Stimulated activated CD8-positive, alpha-beta memory T cell treated with anti-CD3 and anti-CD28 coated beads, Interleukin-15, amount 100 ng/mL, for 4 hours (primary cell): ENCODE results near the gene MAPKAP1.

Experiments used
- DNase-seq, 2 donors: peaks; one replicate each; pipeline ENCODE4 v3.0.0-alpha.2; 2020; ENCODE audit warnings: low read depth in 2 of 2

MAPKAP1 gene

DNA sequence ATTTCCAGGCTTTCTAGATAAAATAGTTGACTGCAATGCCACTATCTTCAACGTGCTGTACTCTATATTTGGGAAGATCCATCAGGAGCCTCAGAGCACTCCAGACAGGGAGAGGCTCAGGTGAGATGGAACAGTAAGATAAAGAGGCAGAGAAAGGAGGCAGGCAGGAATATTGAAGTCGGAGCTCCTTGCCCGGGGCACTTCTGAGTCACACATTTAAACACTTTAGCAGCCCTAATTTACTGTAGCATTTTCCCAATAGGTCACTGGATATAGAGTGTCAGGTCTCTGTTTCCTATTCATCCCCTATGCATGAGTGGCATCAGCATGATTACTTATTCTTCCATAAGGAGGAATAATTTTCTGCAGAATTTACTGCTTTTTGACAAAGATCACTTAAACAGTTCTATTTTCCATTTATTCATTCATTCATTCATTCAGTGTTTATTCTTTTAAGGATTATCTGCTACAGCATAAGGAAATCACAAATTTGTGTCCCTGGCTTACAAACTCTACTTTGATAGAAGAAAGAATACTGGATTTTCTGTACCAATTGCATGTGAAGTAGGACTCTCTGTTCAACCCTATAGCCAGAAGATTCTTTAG lies 170.7 kb downstream of the MAPKAP1 start:
- DNase-seq, result no peak

DNA sequence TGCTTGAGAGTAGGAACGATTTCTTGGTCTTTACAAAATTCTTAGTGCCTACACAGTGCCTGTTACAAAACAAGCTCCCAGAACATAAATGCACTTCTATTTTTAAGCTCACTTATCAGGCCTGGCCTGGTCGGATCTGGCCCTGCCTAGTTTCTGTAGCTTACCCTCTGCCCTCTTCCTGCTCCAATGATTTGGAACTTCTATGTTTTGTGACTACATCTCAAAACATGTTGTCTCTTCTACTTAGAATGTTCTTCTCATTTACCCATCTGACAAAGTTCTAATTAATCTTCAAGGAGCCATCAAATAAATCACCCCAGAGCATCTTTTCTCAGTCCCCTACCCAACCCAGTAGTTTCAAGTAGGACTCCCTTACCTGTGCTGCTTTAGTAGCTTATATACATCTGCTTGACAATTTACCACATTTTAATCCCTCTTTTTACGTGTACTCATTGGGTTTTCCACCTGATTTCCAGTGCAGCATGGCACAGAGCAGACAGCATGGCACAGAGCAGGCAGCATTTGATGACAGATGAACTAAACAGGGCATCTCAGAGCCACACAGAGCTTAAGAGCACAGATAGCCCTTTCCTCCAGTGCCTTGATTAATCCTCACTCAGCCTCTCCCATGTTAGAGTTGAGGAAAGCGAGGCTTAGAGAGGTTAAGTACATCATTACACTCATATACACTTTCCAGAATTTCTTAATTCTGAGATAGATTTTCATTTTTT lies 171.9 kb downstream of the MAPKAP1 start:
- no peak for DNase-seq

DNA sequence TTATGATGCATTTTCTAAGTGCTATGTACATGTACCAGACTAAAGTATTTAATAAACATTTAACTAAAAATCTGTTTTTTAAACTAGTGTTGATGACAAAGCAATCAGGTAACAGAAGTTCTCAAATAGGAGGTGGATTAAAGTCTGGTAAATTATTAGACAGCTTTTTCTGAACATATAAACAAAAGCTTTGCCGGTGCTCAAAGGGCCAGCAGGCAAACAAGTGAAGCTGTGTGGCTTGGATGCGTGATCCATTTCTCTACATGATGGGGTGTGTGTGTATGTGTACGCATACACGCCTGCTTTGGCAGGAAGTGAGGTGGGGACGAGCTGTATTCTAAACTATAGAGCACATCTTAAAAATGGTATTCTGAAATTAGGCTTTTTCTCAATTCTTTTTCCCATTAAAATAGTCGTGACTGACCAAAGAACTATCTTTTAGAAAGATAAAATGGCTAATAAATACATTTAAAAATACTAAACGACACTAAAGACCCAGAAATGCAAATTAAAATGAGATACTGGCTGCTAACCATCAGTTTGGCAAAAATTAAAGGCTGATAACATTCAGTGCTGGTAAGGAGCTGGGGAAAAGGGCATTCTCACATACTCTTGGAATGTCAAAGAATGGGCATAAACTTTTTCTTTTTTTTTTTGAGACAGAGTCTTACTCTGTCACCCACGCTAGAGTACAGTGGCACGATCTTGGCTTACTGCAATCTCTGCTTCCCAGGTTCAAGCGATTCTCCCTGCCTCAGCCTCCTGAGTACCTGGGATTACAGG lies 174.0 kb downstream of the MAPKAP1 start:
- no peak for DNase-seq

DNA sequence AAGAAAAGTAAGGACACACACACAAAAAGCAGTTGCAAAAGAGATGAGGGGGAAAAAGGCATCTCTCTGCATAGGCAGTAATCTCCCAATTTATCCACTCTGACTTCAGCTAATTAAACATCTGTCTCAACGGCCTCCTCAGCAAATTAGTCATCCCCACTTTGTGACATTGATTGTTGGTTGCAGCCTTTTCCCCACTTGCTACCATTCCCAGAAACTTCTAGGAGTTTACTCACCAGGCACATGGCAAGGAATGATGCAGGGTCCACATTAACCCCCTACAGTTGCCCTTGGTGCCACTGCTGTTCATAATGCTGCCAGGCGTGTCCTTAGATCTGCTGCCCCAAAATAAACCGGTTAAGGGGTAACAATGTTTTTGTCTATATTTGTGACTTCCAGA lies 174.6 kb downstream of the MAPKAP1 start:
- no peak for DNase-seq

DNA sequence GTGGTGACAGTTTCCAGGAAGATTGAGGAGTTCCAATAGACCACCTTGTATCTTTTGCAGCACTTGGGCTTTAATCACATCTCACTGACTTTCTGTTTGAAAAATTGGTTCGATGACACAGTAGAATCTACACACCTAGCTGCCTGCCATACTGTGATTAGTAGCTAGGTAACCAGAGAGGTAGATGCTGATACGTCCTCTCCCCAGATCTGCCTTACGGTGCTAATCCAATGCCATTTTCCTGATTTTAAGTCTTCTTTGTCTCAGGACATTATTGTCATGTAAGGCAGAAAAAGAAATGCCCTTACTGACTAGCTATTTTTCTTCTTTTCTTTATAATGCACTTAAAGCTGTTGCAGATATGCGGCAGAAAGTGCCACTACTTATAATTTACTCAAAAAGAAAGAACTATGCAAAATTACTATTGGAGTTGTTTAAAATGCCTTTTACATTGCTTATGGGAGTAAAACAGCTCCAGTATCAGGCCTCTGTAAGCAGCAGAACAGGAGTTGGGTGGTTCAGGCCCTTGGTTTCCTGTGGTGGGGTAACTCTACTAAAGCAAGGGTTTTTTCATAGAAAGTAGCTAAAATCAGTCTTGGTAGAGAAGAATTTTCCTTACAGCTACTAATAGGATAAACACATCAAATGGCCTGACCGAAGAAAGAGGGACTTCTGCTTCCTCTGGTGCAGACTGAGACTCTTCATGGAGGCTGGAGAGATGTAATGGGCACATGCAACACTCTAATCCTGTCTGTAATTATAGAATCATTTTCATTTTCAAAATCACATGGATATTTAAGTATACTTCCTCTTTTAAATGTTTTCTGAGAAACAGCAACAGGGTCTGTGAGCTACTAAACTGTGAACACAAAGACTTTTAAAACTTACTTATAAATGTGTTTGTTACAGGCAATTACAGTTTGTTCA lies 177.2 kb downstream of the MAPKAP1 start:
- no peak for DNase-seq

DNA sequence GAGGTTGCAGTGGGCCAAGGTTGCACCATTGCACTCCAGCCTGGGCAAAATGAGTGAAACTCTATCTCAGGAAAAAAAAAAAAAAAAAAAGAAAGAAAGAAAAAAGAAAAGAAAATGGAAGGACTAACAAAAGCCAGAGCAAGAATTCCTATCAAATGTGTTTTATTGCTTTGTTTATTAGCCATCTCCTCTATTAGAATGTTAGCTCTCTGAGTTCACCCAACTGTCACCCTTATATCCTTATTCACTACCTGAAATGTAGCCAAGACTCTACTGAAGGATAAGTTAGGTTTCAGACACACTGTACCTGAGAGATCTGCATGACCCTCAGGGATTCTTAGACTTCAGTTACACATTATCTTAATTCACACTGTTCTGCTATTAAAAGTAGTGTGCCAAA lies 177.9 kb downstream of the MAPKAP1 start:
- no peak for DNase-seq

DNA sequence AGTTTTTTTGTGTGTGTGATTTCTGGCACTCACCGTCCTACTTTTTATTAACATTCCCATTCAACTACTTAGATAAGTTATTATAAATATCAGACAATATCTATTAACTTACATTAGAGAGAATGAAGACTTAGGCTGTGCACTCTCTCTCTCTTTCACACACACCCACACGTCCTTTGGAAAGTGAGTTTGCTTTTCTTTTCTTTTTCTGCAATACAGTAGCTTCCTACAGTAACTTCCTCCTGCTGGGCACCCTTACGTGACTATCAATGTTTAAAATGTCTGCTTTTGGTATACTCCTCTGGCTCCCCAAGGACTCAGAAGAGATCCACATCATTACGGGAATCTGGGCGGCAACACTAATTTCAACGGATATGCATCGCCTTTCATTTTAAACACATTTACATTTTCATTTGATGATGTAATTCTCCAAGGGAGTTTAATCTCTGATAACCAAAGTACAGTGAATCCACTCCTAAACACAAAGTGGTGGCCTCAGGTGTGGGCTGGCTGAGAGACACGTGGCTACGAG lies 179.5 kb downstream of the MAPKAP1 start:
- no peak for DNase-seq

DNA sequence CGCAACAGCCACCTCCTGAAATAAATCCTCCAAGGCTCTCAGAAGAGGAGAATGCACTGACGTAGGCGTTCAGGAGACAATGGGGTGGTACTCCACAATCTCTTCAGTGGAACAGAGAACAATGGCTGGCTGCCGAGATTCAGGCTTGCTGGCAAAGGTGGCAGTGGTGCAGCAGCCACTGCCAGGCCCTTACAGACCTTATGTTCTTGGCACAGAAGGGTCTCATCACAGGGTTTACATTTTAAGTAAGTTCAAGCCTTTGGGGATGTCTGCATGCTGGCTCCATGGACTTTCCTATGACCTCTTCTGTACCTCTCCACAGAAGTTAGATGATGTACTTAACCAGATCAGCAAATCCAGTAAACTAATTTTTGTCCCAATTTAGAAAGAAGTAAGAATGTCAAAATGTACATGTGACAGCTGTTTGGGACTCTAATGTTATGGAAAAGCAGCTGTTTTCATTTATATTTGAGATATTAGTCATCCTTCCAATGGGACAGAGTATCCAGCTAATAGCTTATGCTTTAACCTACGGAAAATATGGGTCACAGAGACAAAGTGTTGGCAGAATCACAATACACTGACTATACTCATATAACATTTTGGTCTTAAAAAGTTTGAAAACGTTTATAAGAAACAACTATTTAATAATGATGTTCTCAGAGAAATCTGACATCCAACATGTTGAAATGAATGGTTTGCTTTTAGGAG lies 180.9 kb downstream of the MAPKAP1 start:
- no peak for DNase-seq

DNA sequence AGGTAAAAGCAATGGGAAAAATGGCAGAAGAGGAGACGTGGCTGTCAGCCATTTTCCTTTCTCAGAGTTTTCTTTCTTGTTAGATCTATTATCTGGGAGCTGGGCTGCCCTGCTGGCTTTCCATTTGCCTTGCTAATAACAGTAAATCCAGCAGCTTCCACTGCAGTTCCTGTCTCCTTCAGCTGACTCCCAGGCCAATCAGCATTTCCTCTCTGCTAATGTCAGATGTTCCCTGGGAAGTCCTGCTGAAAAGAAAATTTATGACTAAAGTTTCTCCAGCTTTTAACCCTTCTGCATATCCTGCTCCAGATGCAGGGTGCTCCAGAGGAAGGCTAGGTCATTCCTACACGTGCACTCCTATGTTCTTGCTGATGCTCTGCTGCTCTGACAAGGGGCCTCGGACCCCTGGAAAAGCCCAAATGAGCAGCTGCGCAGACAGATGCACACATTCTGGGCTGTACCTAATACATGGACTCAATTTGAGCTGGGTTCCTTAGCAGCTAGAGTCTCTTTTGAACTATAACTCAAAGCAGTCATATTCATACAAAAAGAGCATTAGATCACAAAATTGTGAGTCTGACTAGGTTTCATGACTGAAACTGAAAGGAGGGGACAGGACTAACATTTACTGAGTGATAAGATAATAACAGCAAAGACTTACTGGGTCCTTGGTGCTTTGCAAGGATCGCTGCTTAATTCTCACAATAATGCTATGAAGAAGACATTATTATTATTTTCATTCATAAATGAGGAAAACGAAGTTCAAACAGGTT lies 182.2 kb downstream of the MAPKAP1 start:
- DNase-seq, result no peak

DNA sequence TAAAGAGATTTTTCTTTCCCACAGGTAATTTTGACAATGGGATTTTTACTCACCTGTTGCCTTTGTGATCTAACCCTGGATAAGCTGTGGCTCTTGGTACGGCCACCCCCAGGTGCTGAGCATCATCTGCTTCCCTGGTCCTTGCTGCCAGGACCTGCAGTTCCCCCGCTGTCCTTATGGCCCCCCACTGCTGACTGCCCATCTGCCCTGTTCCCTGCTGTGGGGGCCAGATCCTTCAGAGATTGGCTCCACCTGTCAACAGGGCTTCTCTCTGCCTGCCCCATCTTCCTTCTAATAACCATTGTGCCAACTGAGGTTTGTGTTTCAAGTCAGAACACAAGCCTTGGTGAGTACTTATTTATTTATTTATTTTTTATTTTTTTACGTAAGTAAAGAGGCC lies 183.3 kb downstream of the MAPKAP1 start:
- no peak for DNase-seq

DNA sequence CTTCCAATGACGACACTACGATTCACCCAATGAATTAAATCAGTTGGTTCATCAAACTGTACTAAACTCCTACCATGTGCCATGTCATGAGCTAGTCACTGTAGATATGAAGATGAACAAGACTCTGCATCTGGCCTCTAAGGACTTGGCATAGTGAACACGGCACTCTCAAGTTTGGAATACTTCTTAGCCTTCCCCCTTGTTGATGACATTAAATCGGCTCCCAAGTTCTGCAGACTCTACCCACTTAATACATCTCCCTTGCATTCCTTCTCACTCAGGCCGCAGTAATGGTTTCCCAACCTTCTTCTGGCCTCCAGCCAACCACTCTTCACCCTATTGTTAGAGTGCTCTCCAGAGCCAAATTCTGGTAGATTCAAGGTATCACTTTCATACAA lies 184.7 kb downstream of the MAPKAP1 start:
- DNase-seq, result no peak

DNA sequence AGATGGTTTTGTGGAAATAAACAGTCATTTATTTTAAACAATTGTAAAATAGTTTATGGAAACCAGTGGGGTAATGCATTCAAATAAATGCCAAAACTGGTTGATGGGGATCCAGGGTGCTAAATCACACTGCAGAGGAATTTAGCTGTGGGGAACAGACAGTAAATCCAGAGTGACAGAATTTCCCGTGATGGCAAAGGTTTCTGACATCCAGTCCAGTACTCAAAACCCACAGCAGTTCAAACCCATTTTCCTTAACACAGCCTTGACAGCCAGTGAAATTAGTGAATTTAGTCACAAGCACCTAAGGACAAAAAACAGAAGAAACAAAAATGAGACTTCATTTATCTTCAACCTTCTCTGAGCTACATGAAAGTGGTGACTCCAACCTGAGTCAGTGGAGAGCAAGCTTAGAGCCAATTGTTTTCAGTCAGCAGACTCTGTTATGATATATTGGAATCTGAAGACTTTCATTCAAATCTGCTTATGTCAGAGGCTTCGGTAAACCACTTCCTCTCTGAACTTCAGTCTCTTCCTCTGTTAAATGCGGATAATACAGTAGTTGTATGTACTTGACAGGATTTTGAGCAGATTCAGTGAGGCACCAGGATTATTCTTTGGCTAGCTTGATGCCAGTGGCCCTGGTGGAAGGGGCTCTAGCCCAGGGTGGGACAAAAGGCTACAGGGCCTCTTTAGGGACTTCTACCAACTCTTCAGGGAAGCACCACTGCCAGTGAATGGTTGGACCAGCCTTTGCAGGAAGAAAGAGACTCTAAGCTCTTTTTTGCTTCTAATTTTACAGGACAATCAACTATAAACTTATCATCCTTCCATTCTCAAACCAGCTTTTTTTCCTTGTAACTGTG lies 185.3 kb downstream of the MAPKAP1 start:
- DNase-seq, result no peak

DNA sequence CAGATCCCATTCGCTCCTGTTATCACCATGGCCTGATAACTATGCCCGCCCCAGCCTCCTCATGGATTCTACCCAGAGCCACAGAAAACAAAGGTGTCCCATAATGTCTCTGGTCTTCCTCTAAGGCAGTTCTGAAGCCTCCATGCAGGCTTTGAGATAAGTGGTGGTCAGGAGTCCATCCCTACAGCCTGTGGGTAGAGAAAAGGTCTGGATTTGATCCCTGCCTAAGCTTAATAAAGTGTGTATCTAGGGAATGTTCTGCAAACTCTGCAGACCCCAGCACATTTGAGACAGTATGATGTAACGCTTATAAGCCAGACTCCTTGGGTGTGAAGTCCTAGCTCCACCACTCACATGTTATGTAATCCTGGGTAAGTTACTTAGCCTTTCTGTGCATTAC lies 187.3 kb downstream of the MAPKAP1 start:
- no peak for DNase-seq

DNA sequence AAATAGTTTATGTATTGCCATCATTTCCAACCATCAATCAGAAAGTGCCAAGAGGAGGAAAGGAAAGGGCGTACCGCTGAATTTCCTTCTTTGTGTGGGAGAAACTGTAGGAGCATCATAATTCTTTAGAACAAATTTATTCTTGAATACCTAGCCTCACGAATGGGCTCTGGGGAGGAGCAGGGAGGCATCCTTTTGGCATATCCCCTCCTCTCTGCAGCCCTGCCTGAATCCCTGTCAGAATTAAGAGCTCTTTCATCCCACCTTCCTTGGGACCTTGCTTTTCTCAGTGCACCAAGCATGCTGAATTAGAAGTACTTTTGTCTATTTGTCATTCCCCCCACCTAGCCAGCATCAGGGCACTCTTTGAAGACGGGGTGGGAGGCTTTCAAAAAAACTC lies 189.4 kb downstream of the MAPKAP1 start:
- DNase-seq, result no peak

DNA sequence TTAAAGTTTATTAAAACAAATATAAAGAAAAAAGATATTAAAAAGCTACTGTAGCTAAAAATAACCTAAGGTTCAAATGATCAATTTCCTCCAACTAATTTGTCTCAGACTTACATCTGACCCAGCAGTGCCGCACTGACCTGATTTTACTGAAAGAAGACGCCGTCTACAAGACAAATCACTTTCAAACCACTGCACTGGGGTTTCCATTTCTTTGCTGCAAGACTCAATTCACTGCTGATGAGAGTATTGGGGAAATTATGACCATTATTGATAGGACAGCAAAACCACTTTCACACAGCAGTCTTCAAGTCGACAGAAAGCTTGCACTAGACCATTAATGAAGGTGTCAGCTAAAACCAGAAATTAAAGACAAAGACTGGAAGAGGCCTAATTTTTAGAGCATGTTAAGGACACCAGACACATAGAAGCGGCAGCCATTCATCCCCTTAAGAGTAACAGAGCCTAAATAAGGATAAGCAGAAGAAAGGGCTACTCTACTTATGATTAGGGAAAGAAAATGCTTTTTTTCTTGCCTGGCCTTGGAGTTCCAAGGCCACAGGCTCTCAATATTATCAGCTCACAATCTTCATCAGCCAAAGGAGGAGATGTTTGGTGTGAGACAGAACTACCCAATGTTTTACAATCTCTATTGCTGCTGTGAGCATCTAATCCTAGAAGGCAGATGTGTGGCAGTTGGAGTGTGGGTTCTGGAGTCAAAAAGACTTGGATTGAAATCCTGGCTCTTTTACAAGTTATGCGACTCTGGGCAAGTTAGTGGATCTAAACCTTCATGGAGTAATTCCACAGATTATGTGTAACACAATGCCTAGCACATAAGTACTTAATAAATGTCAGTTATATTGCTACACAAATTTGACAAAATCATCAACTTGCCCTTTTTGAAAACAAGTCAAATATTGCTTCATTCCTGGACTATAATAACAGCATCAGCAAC lies 190.7 kb downstream of the MAPKAP1 start:
- no peak for DNase-seq

DNA sequence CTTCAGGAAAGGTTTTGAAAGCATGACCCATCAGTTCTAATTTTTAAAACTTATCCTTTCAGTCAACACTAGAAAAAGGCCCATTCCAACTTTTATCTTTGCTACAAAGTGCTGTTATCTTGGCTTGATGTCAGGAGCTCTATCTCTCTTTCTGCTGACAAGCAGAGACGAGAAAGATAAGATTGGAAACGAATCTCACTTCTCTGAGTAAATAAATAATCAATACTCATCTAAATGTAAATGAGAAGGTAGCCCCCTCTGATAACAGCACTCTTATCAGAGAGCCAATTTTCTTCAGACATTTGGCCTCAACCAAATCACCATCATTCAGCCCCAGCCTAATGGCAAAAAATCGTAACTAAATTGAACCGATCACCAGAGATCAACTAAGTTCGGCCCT lies 191.7 kb downstream of the MAPKAP1 start:
- DNase-seq, result no peak

DNA sequence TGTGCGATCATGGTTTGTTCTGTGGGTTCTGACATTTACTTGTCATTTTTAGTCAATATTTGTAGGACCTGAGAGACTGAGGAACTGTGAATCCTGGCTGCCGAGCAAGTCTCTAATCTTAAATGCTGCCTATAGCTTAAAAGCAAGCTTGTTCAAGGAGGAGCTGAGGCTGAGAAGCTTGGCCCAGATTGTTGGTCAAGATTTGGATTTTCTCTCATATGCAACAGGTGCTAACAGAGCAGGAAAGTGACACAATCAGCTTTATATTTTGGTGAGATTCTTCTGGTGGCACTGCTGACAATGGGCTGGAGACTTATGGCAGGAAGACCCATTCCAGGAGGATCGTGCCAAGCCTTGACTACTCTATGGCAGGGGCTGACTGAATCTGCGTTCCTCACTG lies 192.5 kb downstream of the MAPKAP1 start:
- no peak for DNase-seq
